ENCODE measurements around the gene METTL21C.

METTL21C gene

DNA sequence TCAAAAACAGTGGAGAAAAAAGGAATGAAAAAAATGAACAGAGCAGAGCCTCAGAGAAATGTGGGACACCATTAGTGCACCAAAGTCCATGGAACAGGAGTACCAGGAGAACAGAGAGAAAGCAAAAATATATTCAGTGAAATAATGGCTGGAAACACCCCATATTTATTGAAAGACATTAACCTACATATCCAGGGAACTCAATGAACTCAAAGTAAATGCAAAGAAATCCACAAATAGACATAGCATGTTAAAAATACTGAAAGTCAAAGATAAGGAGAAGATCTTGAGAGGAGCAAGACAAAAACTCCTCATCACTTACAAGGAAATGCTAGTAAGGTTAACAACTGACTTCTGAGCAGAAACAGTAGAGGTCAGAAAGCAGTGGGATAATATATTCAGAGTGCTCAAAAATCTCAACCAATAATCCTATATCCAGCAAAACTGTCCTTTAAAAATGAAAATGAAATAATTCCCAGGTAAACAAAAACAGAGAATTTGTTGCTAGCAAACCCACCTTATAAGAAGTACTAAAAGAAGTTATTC, 35.6 kb downstream of the METTL21C start:
- TF ChIP-seq CTCF (IDR thresholded peaks at IDR 0.05; ENCODE audit: borderline replicate concordance, control extremely low read depth, extremely low read depth, insufficient read depth, missing control alignments): no peak
- no peak for DNase-seq (ENCODE audit: low spot score)
- in situ Hi-C loops (cut with MboI; ENCODE audit: low sequenced_read_pairs, unreplicated experiment): no loop called here

DNA sequence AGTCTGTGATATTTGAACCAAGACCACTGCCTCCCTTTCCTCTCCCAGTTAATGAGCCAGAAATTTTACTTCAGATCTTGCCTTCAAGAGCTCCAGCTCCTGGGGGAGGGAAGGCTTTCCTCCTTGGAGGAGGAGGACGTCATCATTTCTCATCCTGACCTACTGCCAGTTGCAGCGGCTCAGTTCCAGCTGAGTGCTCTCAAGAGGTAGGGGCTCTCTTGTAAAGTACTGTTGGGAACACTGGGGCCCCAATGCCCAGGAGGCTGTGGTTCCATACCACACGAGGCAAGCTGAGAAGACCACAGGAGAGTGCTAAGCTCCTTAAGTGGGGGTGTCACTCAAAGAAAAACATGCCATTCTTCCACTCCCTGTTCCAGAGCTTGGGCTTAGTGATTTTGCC, 36.2 kb downstream of the METTL21C start:
- no peak for DNase-seq (ENCODE audit: low spot score)
- in situ Hi-C loops (cut with MboI; ENCODE audit: low sequenced_read_pairs, unreplicated experiment): no loop called here
- no peak for TF ChIP-seq CTCF (IDR thresholded peaks at IDR 0.05; ENCODE audit: borderline replicate concordance, control extremely low read depth, extremely low read depth, insufficient read depth, missing control alignments)

GRCh38 chr13:102657630-102658029, 37.2 kb downstream of the METTL21C start:
- TF ChIP-seq CTCF (IDR thresholded peaks at IDR 0.05; ENCODE audit: borderline replicate concordance, control extremely low read depth, extremely low read depth, insufficient read depth, missing control alignments): no peak
- in situ Hi-C loops (cut with MboI; ENCODE audit: low sequenced_read_pairs, unreplicated experiment): no loop called here
- no peak for DNase-seq (ENCODE audit: low spot score)

GRCh38 chr13:102654756-102655155, 40.1 kb downstream of the METTL21C start:
- no peak for DNase-seq (ENCODE audit: low spot score)
- TF ChIP-seq CTCF (IDR thresholded peaks at IDR 0.05; ENCODE audit: borderline replicate concordance, control extremely low read depth, extremely low read depth, insufficient read depth, missing control alignments): no peak
- in situ Hi-C loops (cut with MboI; ENCODE audit: low sequenced_read_pairs, unreplicated experiment): no loop called here

DNA sequence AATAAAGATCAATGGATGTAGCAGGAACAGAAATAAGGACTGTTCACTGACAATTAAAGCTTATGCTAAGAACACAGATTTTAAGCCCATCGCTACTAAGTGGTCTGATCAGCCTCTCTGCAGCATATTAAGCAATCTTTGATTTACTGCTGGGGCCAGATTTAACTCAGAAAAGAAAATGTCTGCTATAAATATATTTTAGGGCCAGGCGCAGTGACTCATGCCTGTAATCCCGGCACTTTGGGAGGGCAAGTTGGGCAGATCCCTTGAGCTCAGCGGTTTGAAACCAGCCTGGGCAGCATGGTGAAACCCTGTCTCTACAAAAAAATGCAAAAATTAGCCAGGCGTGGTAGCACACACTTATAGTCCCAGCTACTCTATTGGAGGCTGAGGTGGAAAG, 43.0 kb downstream of the METTL21C start:
- no peak for TF ChIP-seq CTCF (IDR thresholded peaks at IDR 0.05; ENCODE audit: borderline replicate concordance, control extremely low read depth, extremely low read depth, insufficient read depth, missing control alignments)
- in situ Hi-C loops (cut with MboI; ENCODE audit: low sequenced_read_pairs, unreplicated experiment): no loop called here
- no peak for DNase-seq (ENCODE audit: low spot score)

DNA sequence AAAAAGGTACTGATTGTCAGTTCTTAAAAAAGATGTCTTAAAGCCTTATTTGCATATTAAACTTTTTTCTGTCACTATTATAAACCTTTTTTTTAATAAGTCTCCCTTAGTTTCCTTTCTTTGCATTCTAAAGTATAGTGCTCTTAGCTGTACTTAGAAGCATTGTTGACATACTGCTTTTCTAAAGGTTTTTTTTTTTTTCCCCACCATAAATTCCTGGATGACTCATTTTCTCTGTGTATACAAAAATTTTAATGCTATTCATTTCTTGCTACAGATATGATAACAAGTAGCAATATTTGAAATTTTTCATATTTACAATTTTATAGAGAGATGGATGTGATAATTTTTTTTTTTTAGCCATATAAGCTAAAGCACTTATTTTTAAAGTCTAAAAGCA, 43.5 kb downstream of the METTL21C start:
- DNase-seq (ENCODE audit: low spot score): no peak
- in situ Hi-C loops (cut with MboI; ENCODE audit: low sequenced_read_pairs, unreplicated experiment): no loop called here
- no peak for TF ChIP-seq CTCF (IDR thresholded peaks at IDR 0.05; ENCODE audit: borderline replicate concordance, control extremely low read depth, extremely low read depth, insufficient read depth, missing control alignments)

DNA sequence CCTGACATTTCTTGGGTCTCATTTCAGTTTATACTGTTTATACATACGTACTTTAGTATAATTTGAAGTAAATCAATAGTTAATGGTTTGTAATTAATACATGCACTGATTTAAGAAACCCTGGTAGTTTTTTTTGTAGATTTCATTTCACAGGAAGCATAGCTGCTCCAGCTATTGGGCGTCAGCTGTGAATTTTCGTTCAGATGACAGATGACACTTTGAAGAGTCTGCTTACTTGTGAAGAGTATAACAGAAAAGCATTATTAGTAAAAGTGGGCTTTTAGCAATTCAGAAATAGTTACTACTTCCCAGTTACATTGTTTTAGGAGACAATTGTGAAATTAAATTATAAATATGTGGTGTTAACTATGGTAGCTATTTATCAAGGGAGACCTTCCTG, 44.4 kb downstream of the METTL21C start:
- no peak for TF ChIP-seq CTCF (IDR thresholded peaks at IDR 0.05; ENCODE audit: borderline replicate concordance, control extremely low read depth, extremely low read depth, insufficient read depth, missing control alignments)
- in situ Hi-C loops (cut with MboI; ENCODE audit: low sequenced_read_pairs, unreplicated experiment): no loop called here
- DNase-seq (ENCODE audit: low spot score): no peak
